ENCODE data around the gene ZNF396. TPM values are rescaled to one million over a fixed set of nuclear protein-coding genes. Genes with fewer than 3 reads are reported as not detected.

Gene ZNF396
- total and polyA plus RNA-seq, 2 experiments from 2014 or later = 0.31 to 0.36 TPM

- Mint-ChIP-seq H3K27ac (no peak overlapping the region), H3K36me3 (ENCODE audit: low read depth) (peaks cover 23% of the 10 kb centered on the region), H3K27me3 (ENCODE audit: insufficient read depth, low read depth, poor library complexity) (no peaks in the 10 kb centered on the region), H3K4me1 (peaks cover 26% of the 10 kb centered on the region), H3K9me3 (peaks cover 46% of the 10 kb centered on the region), H3K4me3 (no peak overlapping the region)
- Histone ChIP-seq H3K27ac (ENCODE audit: low read depth) (peak overlapping the region; percentile 80; the same call in 1 of the 2 replicates), H3K4me3 (no peak overlapping the region), H2AFZ (peak overlapping the region; percentile 60), H4K20me1 (replicated peaks; ENCODE audit: insufficient read depth) (no peaks in the 10 kb centered on the region), H3K4me2 (no peak overlapping the region), H3K4me1 (ENCODE audit: insufficient read depth) (0 out of 2 replicates have a peak, but pooled peaks cover 16% of the 10 kb centered on the region), H3K9me2 (ENCODE audit: insufficient read depth) (no peaks in the 10 kb centered on the region), H3K36me3 (ENCODE audit: insufficient read depth) (no peaks in the 10 kb centered on the region), H3F3A (replicated peaks; ENCODE audit: low read depth) (no peaks in the 10 kb centered on the region; the same call in 1 of the 2 replicates), H3K27me3 (ENCODE audit: insufficient read depth) (no peaks in the 10 kb centered on the region), H3K79me2 (replicated peaks; ENCODE audit: insufficient read depth) (no peaks in the 10 kb centered on the region)
- DNase-seq (ENCODE audit: low spot score) = peak; percentile 90
- TF ChIP-seq, protein P1, sequence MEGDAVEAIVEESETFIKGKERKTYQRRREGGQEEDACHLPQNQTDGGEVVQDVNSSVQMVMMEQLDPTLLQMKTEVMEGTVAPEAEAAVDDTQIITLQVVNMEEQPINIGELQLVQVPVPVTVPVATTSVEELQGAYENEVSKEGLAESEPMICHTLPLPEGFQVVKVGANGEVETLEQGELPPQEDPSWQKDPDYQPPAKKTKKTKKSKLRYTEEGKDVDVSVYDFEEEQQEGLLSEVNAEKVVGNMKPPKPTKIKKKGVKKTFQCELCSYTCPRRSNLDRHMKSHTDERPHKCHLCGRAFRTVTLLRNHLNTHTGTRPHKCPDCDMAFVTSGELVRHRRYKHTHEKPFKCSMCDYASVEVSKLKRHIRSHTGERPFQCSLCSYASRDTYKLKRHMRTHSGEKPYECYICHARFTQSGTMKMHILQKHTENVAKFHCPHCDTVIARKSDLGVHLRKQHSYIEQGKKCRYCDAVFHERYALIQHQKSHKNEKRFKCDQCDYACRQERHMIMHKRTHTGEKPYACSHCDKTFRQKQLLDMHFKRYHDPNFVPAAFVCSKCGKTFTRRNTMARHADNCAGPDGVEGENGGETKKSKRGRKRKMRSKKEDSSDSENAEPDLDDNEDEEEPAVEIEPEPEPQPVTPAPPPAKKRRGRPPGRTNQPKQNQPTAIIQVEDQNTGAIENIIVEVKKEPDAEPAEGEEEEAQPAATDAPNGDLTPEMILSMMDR (conservative IDR thresholded peaks at IDR 0.05; ENCODE audit: low read depth in 2 of 2) = peak; percentile 79 to 84
- TF ChIP-seq EZH2 (IDR thresholded peaks at IDR 0.05; ENCODE audit: low read depth, unreplicated experiment) (no peak), EZH2phosphoT487 (IDR thresholded peaks at IDR 0.05; ENCODE audit: unreplicated experiment) (no peak)
- peak; percentile 100 for ATAC-seq
These were observed 22.0 kb downstream of the ZNF396 start for GRCh38 chr18:35355140-35355618.

DNA sequence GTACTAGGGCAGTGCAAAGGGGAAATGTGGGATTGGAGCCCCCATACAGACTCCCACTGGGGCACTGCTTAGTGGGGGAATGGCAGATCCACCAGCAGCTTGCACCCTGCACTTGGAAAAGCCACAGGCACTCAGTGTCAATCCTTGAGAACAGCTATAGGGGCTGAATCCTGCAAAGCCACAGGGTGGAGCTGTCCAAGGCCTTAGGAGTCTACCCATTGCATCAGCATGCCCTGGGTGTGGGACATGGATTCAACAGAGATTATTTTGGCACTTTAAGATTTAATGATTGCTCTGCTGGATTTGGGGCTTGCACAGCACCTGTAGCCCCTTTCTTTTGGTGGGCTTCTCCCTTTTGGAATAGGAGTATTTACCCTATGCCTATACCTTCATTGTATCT lies 24.4 kb downstream of the ZNF396 start:
- no peaks in the 10 kb centered on the region for H3K36me3 ChIP-seq (ENCODE audit: insufficient read depth)
- H3K27ac Mint-ChIP-seq = no peak overlapping the region
- 0 out of 2 replicates have a peak, but pooled peaks cover 16% of the 10 kb centered on the region for H3K4me1 ChIP-seq (ENCODE audit: insufficient read depth)
- H3F3A ChIP-seq (replicated peaks; ENCODE audit: low read depth) = no peaks in the 10 kb centered on the region; the same call in 1 of the 2 replicates
- peaks cover 20% of the 10 kb centered on the region for H3K36me3 Mint-ChIP-seq (ENCODE audit: low read depth)
- no peak overlapping the region for H2AFZ ChIP-seq
- no peaks in the 10 kb centered on the region for H4K20me1 ChIP-seq (replicated peaks; ENCODE audit: insufficient read depth)
- no peaks in the 10 kb centered on the region for H3K9me2 ChIP-seq (ENCODE audit: insufficient read depth)
- no peak for DNase-seq (ENCODE audit: low spot score)
- H3K27ac ChIP-seq (ENCODE audit: low read depth) = no peak overlapping the region
- H3K4me3 Mint-ChIP-seq = no peak overlapping the region
- no peaks in the 10 kb centered on the region for H3K79me2 ChIP-seq (replicated peaks; ENCODE audit: insufficient read depth)
- ATAC-seq = no peak
- peaks cover 26% of the 10 kb centered on the region for H3K4me1 Mint-ChIP-seq
- H3K4me3 ChIP-seq = no peak overlapping the region
- no peak overlapping the region for H3K4me2 ChIP-seq
- H3K27me3 Mint-ChIP-seq (ENCODE audit: insufficient read depth, low read depth, poor library complexity) = no peaks in the 10 kb centered on the region
- no peaks in the 10 kb centered on the region for H3K27me3 ChIP-seq (ENCODE audit: insufficient read depth)
- peaks cover 36% of the 10 kb centered on the region for H3K9me3 Mint-ChIP-seq
- TF ChIP-seq REST (IDR thresholded peaks at IDR 0.05; ENCODE audit: unreplicated experiment) = no peak
- no peak for TF ChIP-seq CREB1 (CRISPR knock-in tag; IDR thresholded peaks at IDR 0.05; ENCODE audit: low read depth)
- TF ChIP-seq, protein P1 (conservative IDR thresholded peaks at IDR 0.05; ENCODE audit: low read depth in 2 of 2) = no peak
- TF ChIP-seq NANOG (IDR thresholded peaks at IDR 0.05; ENCODE audit: borderline replicate concordance) = no peak
- no peak for TF ChIP-seq ZNF462 (CRISPR knock-in tag; IDR thresholded peaks at IDR 0.05)

Measured in GM23338 (cell line).